NCI-H1930 (cell line): ENCODE results near the gene HOXB3.

Experiments
- DNase-seq, 2 experiments: peaks; one replicate each; lab custom pipeline; 2025; lab: John Stamatoyannopoulos, UW

HOXB3 gene

DNA sequence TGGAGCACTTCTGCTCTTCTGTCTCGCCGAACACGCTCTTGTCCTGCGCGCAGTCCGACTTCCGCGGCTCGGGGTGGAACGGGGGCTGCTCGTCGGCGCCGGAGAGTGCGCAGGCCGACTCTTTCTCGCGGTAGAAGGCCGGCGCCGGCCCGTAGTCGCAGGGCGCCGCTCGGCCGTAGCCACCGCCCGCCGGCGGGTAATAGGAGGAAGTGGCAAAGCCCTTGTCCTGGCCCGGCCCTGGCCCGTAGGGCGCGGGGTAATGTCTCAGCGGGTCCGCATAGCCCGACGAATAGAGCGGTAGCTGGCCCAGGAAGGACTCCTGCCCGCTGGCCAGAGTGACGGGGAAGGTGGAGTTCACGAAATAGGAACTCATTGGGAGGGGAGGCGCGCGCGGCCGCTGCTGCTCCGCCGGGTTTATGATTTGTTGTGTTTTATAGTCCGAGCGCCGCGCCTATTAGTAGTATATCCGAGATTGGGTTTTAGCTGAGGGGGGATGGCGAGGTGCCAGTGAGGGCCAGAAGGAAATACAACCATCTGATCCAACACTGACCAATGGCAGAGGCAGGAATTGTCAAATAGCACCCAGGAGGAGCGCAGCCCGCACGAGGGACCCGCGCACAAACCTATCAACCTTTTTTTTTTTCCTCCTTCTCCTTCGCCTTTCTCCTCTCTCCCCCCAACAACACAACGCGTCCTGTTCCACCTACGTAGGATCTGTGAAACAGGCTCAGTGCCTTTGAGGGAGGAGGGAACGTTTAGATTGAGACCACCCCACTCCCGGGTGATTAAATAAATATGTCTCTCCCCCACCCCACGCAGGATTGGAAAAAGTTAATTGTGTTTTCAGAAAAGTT lies 8.0 kb upstream of the HOXB3 start:
- peak in 1 of 2 experiments; percentile 15 for DNase-seq

DNA sequence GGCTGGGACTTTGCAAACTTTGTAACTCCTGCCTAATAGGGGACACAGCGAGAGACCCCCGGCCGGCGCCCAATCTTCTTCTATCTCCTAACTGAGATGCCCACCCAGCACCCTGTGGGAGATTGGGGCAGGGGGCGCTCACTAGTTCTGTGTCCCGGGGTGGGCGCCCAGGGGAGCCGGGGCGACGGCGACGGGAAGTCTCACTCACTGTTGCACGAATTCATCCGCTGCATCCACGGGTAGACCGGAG lies 7.4 kb upstream of the HOXB3 start:
- DNase-seq: no peak

DNA sequence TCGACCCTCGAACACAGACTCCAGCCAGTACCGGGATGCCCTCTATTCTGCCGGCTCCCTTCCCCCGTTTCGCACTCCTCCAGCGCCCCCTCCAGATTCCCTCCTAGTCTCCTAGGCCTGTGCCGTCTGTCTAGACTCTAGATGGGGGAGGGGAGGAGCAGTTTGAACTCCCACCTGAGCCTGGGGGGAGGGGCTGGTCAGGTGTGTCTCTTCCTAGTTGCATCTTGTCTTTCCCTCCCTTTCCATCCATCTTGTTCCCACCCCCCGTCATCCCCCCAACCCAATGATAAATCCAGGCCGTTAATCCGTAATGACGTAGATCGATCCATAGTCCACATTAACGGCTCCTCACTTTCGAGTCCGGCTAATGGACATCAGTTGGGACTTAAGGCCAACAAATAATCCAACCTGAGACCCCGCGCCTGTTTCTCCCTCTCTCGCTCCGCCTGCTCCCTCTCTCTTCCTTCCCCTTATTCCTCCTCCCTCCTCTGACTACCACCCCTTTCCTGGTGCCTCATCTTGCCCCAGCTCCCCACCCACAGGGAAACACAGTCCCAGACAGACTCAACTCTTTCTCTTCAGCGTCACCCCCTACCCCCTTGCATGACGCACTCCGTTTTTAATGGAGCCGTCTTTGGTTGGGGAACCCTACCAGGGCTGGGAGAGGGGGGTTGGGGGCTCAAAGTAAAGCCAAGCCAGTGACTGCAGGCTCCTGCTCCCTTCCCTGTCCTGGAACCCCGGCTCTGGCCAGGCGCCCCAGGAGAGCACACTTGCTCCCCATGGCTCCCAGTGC lies 6.9 kb upstream of the HOXB3 start:
- no peak for DNase-seq

DNA sequence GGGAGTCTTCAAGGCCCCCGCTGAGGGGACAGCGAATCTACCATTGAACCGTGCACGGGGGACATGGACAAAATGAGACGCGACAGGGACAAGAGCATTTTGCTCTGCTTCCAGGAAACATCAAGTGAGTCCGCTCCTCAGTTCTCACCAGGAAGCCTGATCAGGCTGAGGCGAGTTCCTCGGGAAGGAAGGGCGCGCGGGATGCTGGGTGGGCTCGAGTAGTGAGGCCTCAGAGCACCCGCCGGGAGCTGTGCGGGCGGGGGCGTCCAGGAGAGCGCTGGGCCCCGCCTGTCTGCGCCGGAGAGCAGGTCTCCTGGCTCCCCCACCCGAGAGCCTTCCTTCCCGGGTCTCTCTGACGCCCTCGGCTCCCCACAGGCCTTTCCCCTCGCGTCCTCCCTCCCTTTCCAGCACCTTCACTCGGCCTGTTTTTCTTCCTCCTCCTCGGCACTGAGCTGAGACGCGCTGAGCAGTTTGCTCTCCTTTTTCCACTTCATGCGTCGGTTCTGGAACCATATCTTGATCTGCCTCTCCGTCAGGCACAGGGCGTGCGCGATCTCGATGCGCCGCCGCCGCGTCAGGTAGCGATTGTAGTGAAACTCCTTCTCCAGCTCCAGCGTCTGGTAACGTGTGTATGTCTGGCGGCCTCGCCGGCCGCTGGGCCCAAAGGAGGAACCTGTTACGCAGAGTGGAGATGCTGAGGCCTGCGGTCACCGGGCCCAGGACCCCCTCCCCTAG lies 6.1 kb upstream of the HOXB3 start:
- no peak for DNase-seq

DNA sequence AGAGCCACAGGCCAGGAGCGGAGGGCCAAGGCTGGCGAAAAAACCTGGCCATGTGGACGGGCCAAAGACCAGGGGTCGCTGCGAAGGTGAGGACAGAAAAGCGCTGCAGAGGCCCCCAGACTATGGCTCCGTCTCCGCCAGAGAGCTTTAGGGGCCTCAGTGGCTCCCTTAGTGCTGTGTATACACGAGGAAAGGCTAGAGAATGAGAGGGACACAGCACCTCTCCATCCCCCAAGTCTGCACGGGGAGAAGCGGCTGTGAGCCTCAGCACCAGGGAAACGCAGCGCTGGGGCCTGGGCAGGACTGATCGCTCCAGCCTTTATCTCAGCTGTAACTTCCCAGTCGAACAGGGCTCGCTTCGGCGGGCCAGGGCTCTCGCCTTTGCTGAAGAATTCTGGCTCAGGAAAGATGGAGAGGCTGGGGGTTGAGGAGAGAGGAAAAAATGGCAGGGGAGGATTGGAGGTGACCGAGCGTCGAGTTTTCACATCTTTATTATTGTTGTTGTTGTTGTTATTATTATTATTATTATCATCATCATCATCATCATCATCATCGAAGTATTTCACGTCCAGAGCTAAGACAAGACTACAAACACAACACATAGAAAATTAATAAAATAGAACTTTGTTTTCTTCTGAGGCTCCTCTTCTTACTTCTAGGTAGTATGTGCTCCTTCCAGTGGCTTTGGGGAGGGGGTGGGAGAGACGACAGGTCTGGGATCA lies 5.4 kb upstream of the HOXB3 start:
- no peak for DNase-seq

DNA sequence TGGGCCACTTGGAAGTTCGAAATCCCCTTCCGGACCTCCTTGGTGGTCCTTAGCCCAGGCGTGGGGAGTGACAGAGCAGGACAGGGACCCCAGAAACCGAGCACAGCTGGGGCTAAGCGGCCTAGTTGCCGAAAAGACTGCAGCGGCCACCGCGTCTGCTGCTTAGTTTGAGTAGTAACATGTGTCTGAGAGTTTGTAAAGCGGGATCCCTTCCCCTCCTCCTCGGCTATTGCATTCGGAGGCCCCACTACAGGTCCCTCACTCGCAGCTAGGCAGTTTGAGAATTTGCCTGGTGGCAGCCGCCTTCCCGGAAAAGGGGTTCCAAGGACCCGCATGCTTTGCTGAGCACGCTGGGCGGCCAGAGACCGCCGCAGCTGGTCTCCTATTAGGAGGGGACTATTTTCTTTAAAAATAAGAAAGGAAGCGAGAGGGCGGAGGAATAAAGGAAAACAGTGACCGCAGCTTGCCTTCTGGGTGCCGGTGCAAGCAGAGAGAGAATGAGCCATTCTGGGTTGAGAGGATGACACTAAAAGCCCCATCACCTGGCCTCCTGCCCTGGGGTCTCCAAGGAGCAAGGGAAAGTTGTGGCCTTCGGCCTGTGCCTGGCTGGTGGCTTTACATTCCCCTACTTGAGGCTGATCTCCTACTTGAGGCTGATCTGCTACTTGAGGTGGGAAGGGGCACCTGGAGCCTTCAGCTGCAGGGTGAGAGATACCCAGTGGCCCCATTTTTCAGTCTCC lies 4.7 kb upstream of the HOXB3 start:
- no peak for DNase-seq

DNA sequence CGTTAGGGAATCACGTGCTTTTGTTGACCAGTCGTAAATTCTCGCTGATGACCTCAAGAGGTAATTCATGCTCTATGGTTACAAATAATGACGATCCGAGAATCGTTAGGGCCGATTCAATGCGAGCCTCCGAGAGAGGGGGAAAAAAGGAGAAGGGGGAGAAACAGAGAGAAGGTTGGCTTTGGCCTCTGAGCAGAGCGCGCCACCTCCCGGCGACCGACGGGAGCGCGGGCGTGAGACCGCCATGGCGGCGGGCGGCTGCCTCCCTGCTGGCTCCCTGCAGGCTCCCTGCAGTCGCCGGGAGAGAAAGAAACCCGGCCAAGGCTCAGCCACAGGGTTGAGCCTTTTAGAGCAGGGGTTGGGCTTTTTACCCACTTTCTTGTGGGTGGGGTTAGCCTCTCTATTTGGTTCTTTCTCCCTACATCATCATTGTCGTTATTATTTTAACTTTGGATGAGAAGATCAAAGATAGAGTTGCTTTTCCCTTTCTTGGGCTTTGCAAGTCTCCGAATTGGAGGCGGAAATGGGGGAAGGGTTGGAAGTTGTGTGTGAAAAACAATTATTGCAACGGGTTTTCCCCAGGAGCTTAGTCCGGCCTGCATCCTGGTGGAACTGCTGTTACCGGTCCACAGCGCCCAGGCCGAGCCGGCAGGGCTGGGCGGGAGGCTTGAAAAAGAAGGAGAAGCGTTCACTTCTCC lies 3.9 kb upstream of the HOXB3 start:
- DNase-seq: peak; percentile 69 to 72

DNA sequence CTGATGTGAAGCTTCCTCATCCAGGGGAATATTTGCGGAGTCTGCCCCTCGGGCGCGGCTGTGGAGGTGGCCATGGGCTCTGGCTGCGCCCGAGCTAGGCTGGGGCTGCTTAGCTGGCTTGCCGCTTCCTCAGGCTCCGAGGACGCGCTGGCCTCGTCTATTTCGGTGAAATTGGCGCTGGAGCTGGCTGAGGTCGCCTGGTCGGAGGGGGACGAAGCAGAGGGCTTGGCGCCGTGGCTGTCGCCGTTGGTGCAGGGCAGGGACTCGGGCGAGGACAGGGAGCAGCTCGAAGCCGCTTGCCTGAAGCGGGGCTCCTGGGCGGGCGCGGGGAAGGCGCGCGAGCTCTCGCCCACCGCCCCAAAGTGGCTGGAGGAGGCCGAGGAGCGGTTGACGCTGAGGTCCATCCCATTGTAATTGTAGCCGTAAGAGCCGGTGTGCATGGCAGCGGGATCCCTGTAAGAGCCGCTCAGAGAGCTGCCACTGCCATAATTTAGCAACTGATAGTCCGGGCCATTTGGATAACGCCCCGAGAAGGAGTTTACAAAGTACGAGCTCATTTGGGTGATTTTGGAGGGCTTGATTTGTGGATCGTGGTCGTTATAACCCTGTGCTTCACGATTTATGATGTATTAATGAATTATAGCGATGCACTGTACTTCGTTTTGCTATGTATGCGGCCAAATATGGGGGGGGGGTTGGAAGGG lies 3.2 kb upstream of the HOXB3 start, which contains the start of gene HOXB5:
Gene HOXB5, minus strand, starts transcription at position 654 of the 704 bp plus-strand sequence. Its CDS starts 97 bp downstream, at position 557.
- DNase-seq: peak in 1 of 2 experiments; percentile 25

DNA sequence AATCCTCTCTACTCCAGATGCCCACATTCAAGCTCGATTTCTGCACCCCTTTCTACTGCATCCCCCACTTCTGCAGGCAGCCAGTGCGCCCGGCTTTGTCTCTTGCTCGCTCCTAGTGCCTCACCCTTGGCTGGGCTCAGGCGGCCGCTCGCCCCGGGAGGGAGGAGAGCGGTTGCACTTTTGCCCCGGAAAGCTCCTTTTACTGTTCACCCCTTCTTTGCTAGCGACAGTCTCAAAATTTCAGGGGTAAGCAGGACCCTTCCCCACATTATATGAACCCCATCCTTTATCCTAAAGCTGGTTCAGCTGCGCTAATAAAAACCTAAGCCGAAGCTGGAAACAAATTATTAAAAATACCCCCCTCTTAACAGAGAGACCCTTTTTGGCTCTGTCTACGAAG lies 2.5 kb upstream of the HOXB3 start:
- DNase-seq: no peak

DNA sequence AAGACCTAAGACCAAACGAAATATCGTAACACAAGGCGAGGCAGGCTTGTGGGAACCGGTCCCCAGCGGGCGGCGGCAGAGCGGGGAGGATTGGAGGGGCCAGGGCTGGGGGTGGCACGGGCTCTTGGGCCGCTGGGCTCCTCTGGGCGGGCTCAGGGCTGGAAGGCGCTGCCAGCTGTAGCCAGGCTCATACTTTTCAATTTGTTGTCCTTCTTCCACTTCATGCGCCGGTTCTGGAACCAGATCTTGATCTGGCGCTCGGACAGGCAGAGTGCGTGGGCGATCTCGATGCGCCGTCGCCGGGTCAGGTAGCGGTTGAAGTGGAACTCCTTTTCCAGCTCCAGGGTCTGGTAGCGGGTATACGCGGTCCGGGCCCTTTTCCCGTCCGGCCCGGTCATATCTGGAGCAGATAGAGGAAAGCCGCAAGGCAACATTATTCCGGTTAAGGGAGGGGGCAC lies 2.0 kb upstream of the HOXB3 start:
- no peak for DNase-seq

DNA sequence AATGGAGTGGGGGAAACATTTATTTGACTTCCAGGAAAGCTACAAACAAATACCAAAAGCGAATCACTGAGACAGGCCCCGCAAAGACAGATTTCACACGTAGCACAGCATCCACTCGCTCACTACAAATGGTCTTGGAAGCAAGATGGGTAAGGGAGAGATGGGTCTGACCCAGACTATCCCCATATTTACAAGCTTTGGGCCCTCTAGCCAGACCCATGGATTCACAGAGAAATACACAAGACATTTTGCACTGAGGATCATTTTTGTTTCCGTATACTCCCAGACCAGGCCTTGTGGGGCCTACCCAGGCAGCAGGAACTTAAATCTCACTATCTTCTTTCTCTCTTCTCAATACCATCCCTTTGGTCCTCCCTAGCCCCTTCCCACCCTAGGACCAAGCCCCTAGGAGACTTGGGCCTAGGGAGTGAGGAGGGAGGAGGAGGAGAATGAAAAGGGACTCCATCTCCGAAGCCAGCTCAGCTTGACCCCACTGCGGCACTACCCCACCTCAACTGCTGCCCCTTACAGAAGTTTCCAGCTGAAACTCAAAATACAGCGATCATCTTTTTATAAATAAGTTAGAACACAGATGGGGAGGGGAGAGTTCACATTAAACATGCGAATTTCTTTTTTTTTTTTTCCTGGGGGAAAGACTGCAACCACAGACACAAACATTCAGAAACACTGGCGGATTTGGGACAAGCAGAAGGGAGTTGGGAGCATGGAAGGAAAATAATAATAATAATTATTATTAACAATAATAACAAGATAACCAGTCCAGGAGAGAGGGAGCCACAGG lies 1.4 kb upstream of the HOXB3 start:
- DNase-seq: no peak

DNA sequence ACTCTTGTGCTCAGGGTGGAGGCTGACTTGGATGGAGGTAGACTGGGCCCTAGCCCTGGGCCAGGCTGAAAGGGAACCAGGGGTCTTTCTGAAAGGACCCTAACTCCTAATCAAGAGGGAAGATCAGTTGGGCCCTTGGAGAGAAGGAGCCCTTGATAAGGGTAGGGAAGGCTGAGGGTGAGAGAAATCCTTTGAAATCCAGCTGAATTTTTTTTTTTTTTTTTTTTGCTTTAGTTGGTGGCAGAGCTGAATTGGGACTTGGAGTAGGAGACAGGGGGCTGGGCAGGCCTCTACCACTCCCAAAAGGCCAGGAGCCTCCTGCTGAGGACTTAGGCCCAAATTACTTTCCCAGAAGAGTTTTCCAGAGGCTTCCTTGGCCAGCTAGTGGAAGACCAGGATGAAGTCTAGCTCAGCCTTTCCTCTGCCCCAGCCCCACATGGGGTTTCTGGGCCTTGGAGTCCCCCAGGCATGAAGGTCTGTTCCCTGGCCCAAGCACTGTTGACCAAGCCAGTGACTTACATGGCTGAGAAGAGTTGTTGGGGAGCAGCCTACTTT lies 643 bp upstream of the HOXB3 start:
- no peak for DNase-seq

DNA sequence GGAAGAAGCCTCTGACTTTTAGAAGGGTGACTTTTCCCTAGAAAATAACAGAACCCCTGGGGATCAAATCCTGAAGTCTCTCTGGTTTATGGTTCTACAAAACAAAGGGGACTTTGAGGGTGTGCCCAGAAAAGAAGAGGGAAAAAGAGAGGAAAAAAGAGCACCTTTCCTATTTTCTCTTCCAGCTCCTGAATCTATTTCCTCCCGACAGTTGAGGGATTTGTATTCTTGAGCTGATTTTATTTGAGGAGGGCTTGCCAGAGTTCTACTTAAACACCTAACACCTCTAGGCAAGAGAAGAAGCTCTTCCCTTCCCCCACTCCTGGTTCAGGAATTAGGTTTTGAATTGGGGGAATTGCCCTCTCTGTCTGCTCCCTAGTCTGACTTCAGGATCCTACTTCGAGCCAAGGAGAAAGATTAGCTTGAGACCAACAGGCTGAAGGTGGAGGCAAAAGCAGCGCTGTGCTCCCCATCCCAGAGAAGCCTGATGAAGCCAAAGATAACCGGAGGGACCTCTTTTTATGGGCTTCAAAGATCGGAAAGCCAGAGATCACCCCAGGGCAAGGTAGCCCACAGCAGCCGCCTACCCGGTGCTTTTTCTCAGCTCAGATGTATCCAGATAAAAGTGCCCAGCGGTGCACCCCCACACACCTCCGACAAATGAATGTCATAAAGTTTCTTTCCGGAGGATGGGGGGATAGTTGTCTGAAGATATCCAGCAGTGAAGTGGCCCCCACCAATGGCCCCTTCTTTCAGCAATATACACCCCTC lies 796 bp downstream of the HOXB3 start:
- no peak for DNase-seq

DNA sequence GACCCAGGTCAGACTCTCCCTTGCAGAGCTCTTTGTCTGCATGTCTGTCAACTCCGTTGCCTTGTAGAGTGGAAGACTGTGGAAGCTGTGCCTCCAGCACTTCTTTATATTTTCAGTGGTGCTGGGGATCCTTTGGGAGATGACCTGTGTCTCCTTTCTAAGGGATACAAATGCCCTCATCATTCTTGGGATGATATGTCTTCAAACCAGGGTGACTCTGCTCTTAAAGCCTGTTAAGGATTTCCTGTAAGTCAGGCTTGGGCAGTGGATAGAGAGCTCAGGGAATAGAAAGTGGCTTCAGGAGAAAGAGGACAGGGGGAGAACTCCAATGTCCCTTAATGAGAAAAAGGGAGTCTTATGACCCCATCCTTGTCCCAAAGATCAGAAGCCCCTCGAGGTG lies 1.5 kb downstream of the HOXB3 start:
- no peak for DNase-seq

DNA sequence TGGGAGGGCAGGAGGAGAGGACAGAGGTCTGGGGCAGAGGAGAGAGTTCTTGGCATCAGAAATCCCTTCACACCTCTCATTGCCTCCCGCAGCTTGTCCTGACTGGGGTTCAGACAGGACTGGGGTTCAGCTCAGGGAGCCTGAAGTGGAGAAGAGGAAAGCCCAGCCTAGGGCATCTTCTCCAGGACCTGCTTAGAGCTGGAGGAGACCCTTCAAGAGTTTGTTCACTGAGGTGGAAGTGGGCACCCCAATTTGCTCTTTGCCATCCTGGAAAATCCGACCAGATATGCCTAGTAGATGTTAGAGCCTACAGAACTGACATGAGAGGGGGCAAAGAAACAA lies 2.0 kb downstream of the HOXB3 start:
- DNase-seq: no peak

DNA sequence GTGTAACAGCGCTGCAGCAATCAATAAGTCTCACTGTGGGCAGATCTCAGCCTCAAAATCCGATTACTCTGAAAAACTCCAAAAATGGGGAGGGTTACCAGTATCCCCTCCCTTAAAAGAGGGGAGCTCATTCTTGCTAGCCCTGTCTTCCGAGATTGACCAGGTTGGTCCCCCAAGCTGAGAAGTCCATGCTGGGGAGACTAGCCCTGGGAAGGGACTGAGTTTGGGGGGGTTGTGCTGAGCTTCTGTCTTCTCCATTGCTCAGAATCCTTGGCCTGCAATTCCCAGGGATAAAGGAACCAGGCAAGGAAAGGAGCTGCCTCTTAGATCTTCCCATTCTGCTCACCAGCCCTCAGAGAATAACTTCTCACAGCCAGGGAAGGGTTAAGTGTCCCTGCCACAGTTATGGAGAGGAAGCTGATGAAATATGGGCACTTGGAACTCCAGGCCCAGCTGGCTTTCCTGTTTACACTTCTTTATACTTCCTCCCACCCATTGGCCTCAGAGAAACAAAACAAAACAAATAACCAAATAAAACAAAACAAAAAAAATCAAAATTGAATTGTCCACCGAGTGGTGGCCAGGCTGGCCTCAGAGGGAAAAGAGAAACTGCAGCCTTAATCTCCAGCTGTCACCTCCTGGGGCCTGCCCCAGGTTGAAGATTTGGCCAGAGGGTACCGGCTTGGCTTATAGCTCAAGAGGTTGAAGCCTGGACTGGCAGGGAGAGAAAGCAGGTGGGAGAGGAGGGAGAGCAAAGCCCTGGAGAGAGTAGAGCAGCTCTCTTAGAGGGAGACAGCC lies 2.6 kb downstream of the HOXB3 start:
- DNase-seq: no peak
